Stimulated activated naive B cell treated with anti-CD40 and anti-IgM and Interleukin-4, amounts not matched to agents 10 μg/mL and 1 μg/mL and 100 μg/mL, for 72 hours (primary cell): ENCODE results near the gene AKAP13.
A peak's percentile ranks its signal among the peaks of the same experiment; 100 is the strongest.

ENCODE experiments used
- ATAC-seq, 2 donors: fragments of 150-1000 bp; cut with Tn5 transposase; replicated peaks; 2 replicates each; pipeline ENCODE4 v1.10.0; 2021; ENCODE audit warnings: moderate library complexity in 1 of 2
- DNase-seq: peaks from one replicate; pipeline ENCODE4 v3.0.0; 2021
- H3K27ac Mint-ChIP-seq: one replicate; pipeline ENCODE4 v1.8.0; 2022; ENCODE audit warnings: mild to moderate bottlenecking, mixed read lengths
- H3K27me3 Mint-ChIP-seq, 2 donors: one replicate each; pipeline ENCODE4 v1.8.0; 2022; ENCODE audit warnings: mixed read lengths in 2 of 2
- H3K36me3 Mint-ChIP-seq, 2 donors: one replicate each; pipeline ENCODE4 v1.8.0; 2022; ENCODE audit warnings: mixed read lengths in 2 of 2, mild to moderate bottlenecking in 1 of 2
- H3K4me1 Mint-ChIP-seq, 2 donors: one replicate each; pipeline ENCODE4 v1.8.0; 2022; ENCODE audit warnings: mixed read lengths in 2 of 2, mild to moderate bottlenecking in 1 of 2
- H3K4me3 Mint-ChIP-seq, 2 donors: one replicate each; pipeline ENCODE4 v1.8.0; 2022; ENCODE audit warnings: mild to moderate bottlenecking in 2 of 2, mixed read lengths in 2 of 2, moderate library complexity in 1 of 2
- H3K9me3 Mint-ChIP-seq, 2 donors: one replicate each; pipeline ENCODE4 v1.8.0; 2022; ENCODE audit warnings: mixed read lengths in 2 of 2, mild to moderate bottlenecking in 1 of 2

Gene AKAP13

GRCh38 chr15:85741021-85741421 lies 360.6 kb downstream of the AKAP13 start:
- DNase-seq (no peak), ATAC-seq (no peak)
- H3K36me3 Mint-ChIP-seq = peaks cover 24 to 55% of the 10 kb centered on the region in 2 donors
- peak overlapping the region; percentile 20 for H3K27ac Mint-ChIP-seq
- H3K4me1 Mint-ChIP-seq = no peaks in the 10 kb centered on the region
- H3K9me3 Mint-ChIP-seq = no peaks in the 10 kb centered on the region
- no peaks in the 10 kb centered on the region for H3K27me3 Mint-ChIP-seq
- no peak overlapping the region for H3K4me3 Mint-ChIP-seq

- H3K4me1 Mint-ChIP-seq = no peaks in the 10 kb centered on the region
- peaks cover 26 to 57% of the 10 kb centered on the region in 2 donors for H3K36me3 Mint-ChIP-seq
- H3K4me3 Mint-ChIP-seq = no peak overlapping the region
Observed at GRCh38 chr15:85741662-85742061, 361.3 kb downstream of the AKAP13 start.

GRCh38 chr15:85742186-85742821 lies 361.9 kb downstream of the AKAP13 start:
- H3K9me3 Mint-ChIP-seq = no peaks in the 10 kb centered on the region
- no peaks in the 10 kb centered on the region for H3K27me3 Mint-ChIP-seq
- H3K27ac Mint-ChIP-seq = peak overlapping the region; percentile 84
- no peak overlapping the region for H3K4me3 Mint-ChIP-seq
- H3K4me1 Mint-ChIP-seq = no peaks in the 10 kb centered on the region
- DNase-seq (no peak), ATAC-seq (no peak)
- peaks cover 29 to 60% of the 10 kb centered on the region in 2 donors for H3K36me3 Mint-ChIP-seq

More at GRCh38 chr15:85741662-85742061, 361.3 kb downstream of the AKAP13 start:
- H3K27me3 Mint-ChIP-seq = no peaks in the 10 kb centered on the region
- H3K9me3 Mint-ChIP-seq = no peaks in the 10 kb centered on the region
- peak overlapping the region; percentile 59 for H3K27ac Mint-ChIP-seq
- no peak for ATAC-seq
- no peak for DNase-seq

GRCh38 chr15:85743392-85744055 lies 363.1 kb downstream of the AKAP13 start:
- H3K9me3 Mint-ChIP-seq = no peaks in the 10 kb centered on the region

GRCh38 chr15:85744579-85744978 lies 364.2 kb downstream of the AKAP13 start:
- Mint-ChIP-seq H3K27ac (no peak overlapping the region), H3K36me3 (peaks cover 29 to 70% of the 10 kb centered on the region in 2 donors), H3K27me3 (no peaks in the 10 kb centered on the region), H3K9me3 (no peaks in the 10 kb centered on the region), H3K4me3 (no peak overlapping the region), H3K4me1 (no peaks in the 10 kb centered on the region)
- ATAC-seq (no peak), DNase-seq (no peak)

More at GRCh38 chr15:85743392-85744055, 363.1 kb downstream of the AKAP13 start:
- no peak overlapping the region for H3K4me3 Mint-ChIP-seq
- H3K36me3 Mint-ChIP-seq = peaks cover 26 to 63% of the 10 kb centered on the region in 2 donors
- no peaks in the 10 kb centered on the region for H3K27me3 Mint-ChIP-seq
- H3K4me1 Mint-ChIP-seq = no peaks in the 10 kb centered on the region
- DNase-seq = no peak
- H3K27ac Mint-ChIP-seq = peak overlapping the region; percentile 17
- ATAC-seq = no peak

- H3K27ac Mint-ChIP-seq = no peak overlapping the region
- DNase-seq (no peak), ATAC-seq (no peak)
- H3K36me3 Mint-ChIP-seq = peaks cover 29 to 68% of the 10 kb centered on the region in 2 donors
- H3K27me3 Mint-ChIP-seq = no peaks in the 10 kb centered on the region
- H3K9me3 Mint-ChIP-seq = no peaks in the 10 kb centered on the region
- H3K4me1 Mint-ChIP-seq = no peaks in the 10 kb centered on the region
- no peak overlapping the region for H3K4me3 Mint-ChIP-seq
Observed at GRCh38 chr15:85745023-85745422, 364.6 kb downstream of the AKAP13 start.

GRCh38 chr15:85745525-85746150 lies 365.2 kb downstream of the AKAP13 start:
- H3K36me3 Mint-ChIP-seq = peaks cover 29 to 61% of the 10 kb centered on the region in 2 donors
- H3K27ac Mint-ChIP-seq = no peak overlapping the region
- no peak for DNase-seq
- no peak overlapping the region for H3K4me3 Mint-ChIP-seq
- no peaks in the 10 kb centered on the region for H3K9me3 Mint-ChIP-seq
- ATAC-seq = no peak
- H3K4me1 Mint-ChIP-seq = peaks cover 0 to 4% of the 10 kb centered on the region in 2 donors
- H3K27me3 Mint-ChIP-seq = no peaks in the 10 kb centered on the region

- ATAC-seq (no peak), DNase-seq (no peak)
- no peaks in the 10 kb centered on the region for H3K27me3 Mint-ChIP-seq
- H3K27ac Mint-ChIP-seq = no peak overlapping the region
- H3K4me3 Mint-ChIP-seq = no peak overlapping the region
- peaks cover 27 to 54% of the 10 kb centered on the region in 2 donors for H3K36me3 Mint-ChIP-seq
- peaks cover 0 to 7% of the 10 kb centered on the region in 2 donors for H3K4me1 Mint-ChIP-seq
- H3K9me3 Mint-ChIP-seq = no peaks in the 10 kb centered on the region
Observed at GRCh38 chr15:85746641-85747040, 366.2 kb downstream of the AKAP13 start.

GRCh38 chr15:85748176-85748575 lies 367.8 kb downstream of the AKAP13 start:
- DNase-seq (no peak), ATAC-seq (no peak)
- Mint-ChIP-seq H3K27me3 (no peaks in the 10 kb centered on the region), H3K9me3 (no peaks in the 10 kb centered on the region), H3K27ac (no peak overlapping the region), H3K4me3 (no peak overlapping the region), H3K4me1 (peaks cover 4 to 7% of the 10 kb centered on the region in 2 donors), H3K36me3 (peaks cover 23 to 48% of the 10 kb centered on the region in 2 donors)

- no peak for ATAC-seq
- H3K27ac Mint-ChIP-seq = no peak overlapping the region
- peaks cover 19 to 46% of the 10 kb centered on the region in 2 donors for H3K36me3 Mint-ChIP-seq
Observed at GRCh38 chr15:85748729-85749128, 368.3 kb downstream of the AKAP13 start.

GRCh38 chr15:85749261-85750151 lies 369.1 kb downstream of the AKAP13 start:
- Mint-ChIP-seq H3K27me3 (no peaks in the 10 kb centered on the region), H3K4me3 (no peak overlapping the region), H3K36me3 (peaks cover 16 to 42% of the 10 kb centered on the region in 2 donors), H3K4me1 (peaks cover 8 to 11% of the 10 kb centered on the region in 2 donors), H3K27ac (peak overlapping the region; percentile 70), H3K9me3 (no peaks in the 10 kb centered on the region)
- DNase-seq (no peak), ATAC-seq (no peak)

More at GRCh38 chr15:85748729-85749128, 368.3 kb downstream of the AKAP13 start:
- H3K27me3 Mint-ChIP-seq = no peaks in the 10 kb centered on the region
- H3K9me3 Mint-ChIP-seq = no peaks in the 10 kb centered on the region
- H3K4me1 Mint-ChIP-seq = peaks cover 6 to 7% of the 10 kb centered on the region in 2 donors
- no peak overlapping the region for H3K4me3 Mint-ChIP-seq
- no peak for DNase-seq

GRCh38 chr15:85750319-85751290 lies 370.2 kb downstream of the AKAP13 start:
- peaks cover 13 to 39% of the 10 kb centered on the region in 2 donors for H3K36me3 Mint-ChIP-seq
- peak; percentile 16 to 17 for ATAC-seq
- no peak overlapping the region for H3K4me3 Mint-ChIP-seq
- no peaks in the 10 kb centered on the region for H3K9me3 Mint-ChIP-seq
- peak overlapping the region; percentile 76 for H3K27ac Mint-ChIP-seq
- no peaks in the 10 kb centered on the region for H3K27me3 Mint-ChIP-seq
- peaks cover 8 to 11% of the 10 kb centered on the region in 2 donors for H3K4me1 Mint-ChIP-seq
- no peak for DNase-seq
